ENCODE results near the gene TAOK3. TPM values are rescaled to one million over a fixed set of nuclear protein-coding genes. Genes with fewer than 3 reads are reported as not detected.

Gene TAOK3
- total and polyA plus RNA-seq, 9 of the 15 experiments (the other 6 are each of a cell fraction or from before 2014, with no cell fraction given) = 24.3 to 83.5 (median 47.1) TPM

DNA sequence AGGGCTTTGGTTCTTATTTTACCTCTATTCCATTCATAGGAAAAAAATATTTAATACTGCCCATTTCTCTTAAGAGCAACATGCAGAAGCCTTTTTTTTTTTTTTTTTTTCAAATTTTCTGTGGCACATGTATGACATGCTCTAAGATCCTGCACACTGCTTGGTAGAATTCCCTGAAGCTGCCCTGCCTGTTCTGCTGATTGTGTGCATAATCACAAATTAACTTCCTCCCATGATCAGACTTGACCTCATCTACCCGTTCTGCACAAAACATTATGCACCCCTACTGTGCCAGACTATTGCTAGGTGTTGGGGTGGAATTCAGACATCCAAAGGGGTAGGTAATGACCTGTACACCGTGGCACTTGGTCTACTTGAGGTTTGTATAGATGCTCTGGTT lies 25.8 kb upstream of the TAOK3 start:
- Histone ChIP-seq H3K36me3 (ENCODE audit: control insufficient read depth, insufficient read depth, low read length) (peaks cover 71% of the 10 kb centered on the region; the same call in 2 of the 3 replicates), H3K4me2 (ENCODE audit: insufficient read depth, low read length) (no peak overlapping the region), H3K4me1 (replicated peaks in 1 of 2; ENCODE audit: control insufficient read depth in 2 of 2, insufficient read depth in 2 of 2, low read length in 2 of 2) (no peaks in the 10 kb centered on the region), H3K9me3 (replicated peaks; ENCODE audit: control insufficient read depth, insufficient read depth, low read depth, low read length) (no peaks in the 10 kb centered on the region), H3K27ac (ENCODE audit: extremely low read depth, low read depth, low read length) (no peak overlapping the region), H3K9ac (ENCODE audit: insufficient read depth in 1 of 2, low read depth in 2 of 2, low read length in 2 of 2) (no peak overlapping the region), H4K20me1 (replicated peaks; ENCODE audit: control insufficient read depth, insufficient read depth, low read length) (no peaks in the 10 kb centered on the region), H3K9me1 (ENCODE audit: control insufficient read depth, insufficient read depth, low read length) (no peaks in the 10 kb centered on the region), H3K79me2 (ENCODE audit: control insufficient read depth, insufficient read depth, low read length) (no peaks in the 10 kb centered on the region), H3K4me3 (no peak overlapping the region), H3K27me3 (ENCODE audit: control insufficient read depth in 2 of 2, insufficient read depth in 2 of 2, low read length in 2 of 2) (no peaks in the 10 kb centered on the region), H2AFZ (ENCODE audit: low read depth, low read length) (no peak overlapping the region)
- no peak for DNase-seq (ENCODE audit: extremely low read depth in 1 of 4, low spot score in 3 of 4)
- BruUV-seq (replicated peaks) = no TSS peak
- CTCF ChIA-PET (ENCODE audit: low intra/inter-chr PET ratio) = no interaction called here
- ATAC-seq = no peak
- WGBS (ENCODE audit: insufficient coverage, low coverage, missing lambda C conversion rate) = 93% methylated on average over 2 of the region's 2 CpGs
- no peak for FAIRE-seq
- intact Hi-C loops (cut with micrococcal nuclease) = no loop called here
- in situ Hi-C loops (cut with MboI) = no loop called here
- POLR2A ChIA-PET = no interaction called here
- TF ChIP-seq GABPB2 (CRISPR knock-in tag; conservative IDR thresholded peaks at IDR 0.05) (no peak), FIP1L1 (IDR thresholded peaks at IDR 0.05; ENCODE audit: low read depth, low read length, poor library complexity, severe bottlenecking) (no peak), ILK (tag; IDR thresholded peaks at IDR 0.05; ENCODE audit: borderline replicate concordance, low read depth) (no peak), MTA2 (IDR thresholded peaks at IDR 0.05; ENCODE audit: low read depth) (no peak), NEUROD1 (IDR thresholded peaks at IDR 0.05; ENCODE audit: borderline replicate concordance, low read depth, low read length, partially characterized antibody) (no peak), DMBX1 (CRISPR knock-in tag; IDR thresholded peaks at IDR 0.05; ENCODE audit: borderline replicate concordance) (no peak)
- TF ChIP-seq, protein P1, sequence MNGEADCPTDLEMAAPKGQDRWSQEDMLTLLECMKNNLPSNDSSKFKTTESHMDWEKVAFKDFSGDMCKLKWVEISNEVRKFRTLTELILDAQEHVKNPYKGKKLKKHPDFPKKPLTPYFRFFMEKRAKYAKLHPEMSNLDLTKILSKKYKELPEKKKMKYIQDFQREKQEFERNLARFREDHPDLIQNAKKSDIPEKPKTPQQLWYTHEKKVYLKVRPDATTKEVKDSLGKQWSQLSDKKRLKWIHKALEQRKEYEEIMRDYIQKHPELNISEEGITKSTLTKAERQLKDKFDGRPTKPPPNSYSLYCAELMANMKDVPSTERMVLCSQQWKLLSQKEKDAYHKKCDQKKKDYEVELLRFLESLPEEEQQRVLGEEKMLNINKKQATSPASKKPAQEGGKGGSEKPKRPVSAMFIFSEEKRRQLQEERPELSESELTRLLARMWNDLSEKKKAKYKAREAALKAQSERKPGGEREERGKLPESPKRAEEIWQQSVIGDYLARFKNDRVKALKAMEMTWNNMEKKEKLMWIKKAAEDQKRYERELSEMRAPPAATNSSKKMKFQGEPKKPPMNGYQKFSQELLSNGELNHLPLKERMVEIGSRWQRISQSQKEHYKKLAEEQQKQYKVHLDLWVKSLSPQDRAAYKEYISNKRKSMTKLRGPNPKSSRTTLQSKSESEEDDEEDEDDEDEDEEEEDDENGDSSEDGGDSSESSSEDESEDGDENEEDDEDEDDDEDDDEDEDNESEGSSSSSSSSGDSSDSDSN (IDR thresholded peaks at IDR 0.05; ENCODE audit: borderline replicate concordance in 1 of 2, low read depth in 2 of 2, low read length in 2 of 2) = no peak

All from K562 (cell line).